H54 (cell line): ENCODE measurements around the gene TSHZ1.

Experiments used
- DNase-seq: peaks from one replicate; pipeline ENCODE4 v3.0.0; 2011; ENCODE audit warnings: low spot score, mixed read lengths; ENCODE audit not compliant: insufficient read length
- FAIRE-seq: peaks from 3 replicates; lab custom pipeline; 2011; peaks lifted over from hg19 to GRCh38; lab: Jason Lieb, UNC
- POLR2A ChIP-seq: IDR thresholded peaks from 2 replicates; pipeline ENCODE4 v1.6.1; 2011; ENCODE audit warnings: low read depth, mild to moderate bottlenecking, low read length

TSHZ1 gene

DNA sequence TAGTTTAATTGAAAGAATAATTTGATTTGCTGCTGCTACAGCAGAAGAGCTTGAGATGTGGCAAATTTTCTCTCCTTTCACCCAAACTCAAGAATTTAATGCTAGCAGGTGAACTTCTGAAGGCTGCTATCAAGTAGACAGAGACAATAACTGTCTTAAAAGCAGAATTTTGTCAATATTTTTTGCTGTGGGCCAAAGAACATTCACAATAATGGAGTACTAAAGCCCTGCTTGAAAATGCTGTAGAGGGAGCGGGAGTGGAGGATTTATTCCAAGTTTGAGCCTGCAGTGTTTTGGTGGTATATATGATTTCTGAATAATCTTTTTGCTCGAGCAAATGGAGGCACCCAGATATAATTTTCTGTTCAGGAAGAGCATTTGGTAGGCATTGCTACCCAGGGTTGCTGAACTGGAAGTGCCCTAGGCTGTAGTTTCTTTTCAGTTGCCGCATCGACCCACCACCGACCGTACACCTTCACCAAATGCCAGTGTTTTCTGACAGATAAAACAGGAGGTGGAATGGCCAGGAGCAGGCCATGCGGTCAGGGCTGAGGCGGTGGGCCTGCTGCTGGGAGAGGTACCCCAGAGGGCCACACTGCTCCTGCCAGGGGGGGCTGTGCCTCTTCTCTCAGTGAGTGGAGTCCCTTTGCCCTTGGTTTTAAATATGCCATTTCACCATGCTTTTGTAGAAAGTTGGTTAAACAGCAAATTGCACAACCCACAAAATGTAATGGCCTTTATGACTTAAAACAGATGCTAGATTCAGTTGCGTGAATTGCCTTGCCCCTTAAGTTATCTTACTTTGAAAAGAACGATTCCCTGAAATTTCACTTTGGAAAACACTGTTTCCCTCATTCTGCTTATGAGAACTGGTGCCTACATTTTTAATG is 36.4 kb downstream of the TSHZ1 start:
- DNase-seq (no peak), FAIRE-seq (no peak)

DNA sequence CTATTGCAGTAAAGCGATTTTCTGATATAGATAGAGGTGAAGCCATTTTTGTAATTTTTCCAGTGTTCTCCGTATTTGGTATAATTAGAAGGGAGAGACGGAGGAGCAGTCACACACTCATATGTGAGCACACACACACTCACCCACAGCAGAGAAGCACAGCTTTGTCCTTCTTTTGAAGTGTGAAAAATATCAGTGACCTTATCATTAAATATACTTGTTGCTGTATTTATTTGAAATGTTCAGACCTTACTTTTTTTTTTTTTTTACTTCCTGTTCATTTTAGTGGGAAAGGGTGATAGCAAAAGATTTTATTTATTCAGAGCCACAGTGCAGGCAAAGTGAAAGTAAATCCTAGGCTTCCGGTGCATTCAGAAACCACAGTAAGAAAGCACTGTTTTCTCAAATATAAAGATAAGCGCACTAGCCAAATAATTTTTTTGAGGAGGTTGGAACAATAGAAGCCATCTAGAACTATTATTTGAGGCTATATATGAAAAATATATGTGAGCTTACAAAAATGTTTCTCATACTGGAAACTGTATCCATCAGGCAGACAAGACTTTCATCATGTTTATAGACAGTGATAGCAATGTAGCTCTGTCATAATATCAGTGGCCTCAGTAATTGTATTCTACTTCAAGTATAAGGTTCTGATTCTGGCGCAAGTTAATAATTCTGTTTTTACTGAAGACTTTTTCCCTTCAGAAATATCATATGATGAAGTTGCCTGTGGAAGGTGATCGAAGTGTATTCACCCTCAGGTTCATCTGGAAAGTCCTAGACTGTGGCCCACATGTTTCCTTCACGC is 37.2 kb downstream of the TSHZ1 start:
- FAIRE-seq: no peak

More for the DNA sequence above, 36.4 kb downstream of the TSHZ1 start:
- no peak for TF ChIP-seq POLR2A

DNA sequence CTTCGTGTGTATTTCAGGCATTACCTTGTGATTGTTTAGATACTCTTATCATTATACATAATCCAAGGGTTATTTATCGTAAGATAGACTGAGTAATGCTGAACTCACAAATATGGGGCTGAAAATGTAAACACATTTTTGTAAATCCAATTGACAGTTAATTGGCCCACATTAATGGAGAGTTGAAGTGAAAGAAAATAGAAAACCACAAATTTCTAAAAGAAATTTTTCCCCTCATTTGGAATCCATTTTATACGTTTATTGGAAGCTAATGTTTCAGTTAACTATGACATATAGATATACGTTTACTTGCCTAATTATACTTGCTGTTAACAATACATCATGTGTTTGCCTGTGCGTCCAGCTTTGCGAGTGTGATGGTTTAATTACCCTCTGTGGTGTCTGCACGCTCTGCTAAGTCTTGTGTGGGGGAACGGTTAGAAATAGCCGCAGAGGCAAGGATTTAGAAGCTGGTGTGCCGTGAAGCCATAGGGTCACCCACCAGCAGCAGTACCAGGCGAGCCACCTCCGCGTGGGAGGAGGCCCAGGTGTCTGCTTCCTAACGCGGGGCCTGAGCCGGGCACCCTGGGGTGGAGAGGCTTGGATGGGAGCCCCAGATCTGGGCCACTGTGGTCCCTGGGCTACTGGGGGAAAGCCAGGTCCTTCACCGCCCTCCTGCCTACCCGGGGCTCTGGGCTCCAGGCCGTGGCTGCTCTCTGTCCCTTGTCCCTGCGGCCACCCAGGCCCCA is 38.0 kb downstream of the TSHZ1 start:
- no peak for DNase-seq
- TF ChIP-seq POLR2A: no peak
- FAIRE-seq: no peak

More for the DNA sequence above, 37.2 kb downstream of the TSHZ1 start:
- TF ChIP-seq POLR2A: no peak
- no peak for DNase-seq

DNA sequence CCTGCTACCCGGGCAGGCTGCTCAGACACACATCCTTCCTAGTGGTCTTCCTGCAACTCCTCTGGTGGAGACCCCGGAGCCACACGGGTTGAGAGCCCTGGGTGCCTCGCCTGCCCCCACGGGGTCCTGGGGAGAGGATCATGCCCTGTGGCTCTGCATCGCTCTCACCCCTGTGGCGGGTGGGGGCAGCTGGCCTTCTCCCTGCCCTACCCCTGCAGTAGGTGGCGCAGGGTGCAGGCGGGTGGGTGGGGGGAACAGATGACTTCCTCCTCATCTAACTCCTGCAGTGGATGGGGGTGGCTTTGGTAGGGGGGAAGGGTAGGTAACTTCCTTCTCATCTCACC is 38.5 kb downstream of the TSHZ1 start:
- no peak for FAIRE-seq
- DNase-seq: no peak
- no peak for TF ChIP-seq POLR2A

DNA sequence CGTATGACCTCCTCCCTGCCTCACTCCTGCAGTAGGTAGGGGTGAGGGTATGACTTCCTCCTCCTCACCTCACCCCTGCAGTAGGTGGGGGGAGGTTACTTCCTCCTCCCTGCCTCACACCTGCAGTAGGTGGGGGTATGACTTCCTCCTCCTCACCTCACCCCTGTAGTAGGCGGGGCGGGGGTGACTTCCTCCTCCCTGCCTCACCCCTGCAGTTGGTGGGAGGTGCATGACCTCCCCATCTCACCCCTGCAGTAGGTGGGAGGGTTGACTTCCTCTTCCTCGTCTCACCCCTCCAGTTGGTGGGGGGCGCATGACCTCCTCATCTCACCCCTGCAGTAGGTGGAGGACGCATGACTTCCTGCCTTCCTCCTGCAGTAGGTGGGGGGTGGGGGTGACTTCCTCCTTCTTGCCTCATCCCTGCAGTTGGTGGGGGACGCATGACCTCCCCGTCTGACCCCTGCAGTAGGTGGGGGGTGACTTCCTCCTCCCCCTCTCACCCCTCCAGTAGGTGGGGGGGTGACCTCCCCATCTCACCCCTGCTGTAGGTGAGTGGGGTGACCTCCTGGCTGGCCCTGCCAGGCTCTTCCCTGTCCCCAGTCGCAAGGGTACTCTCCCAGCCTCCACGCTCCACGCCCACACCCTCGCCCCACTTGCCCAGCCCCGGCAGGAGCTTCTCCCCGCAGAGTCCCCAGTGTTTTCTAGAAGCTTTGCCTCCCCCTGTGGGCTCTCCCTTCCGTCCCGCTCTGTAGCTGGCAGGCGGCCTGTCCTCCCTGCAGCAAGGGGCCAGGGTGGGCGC is 39.3 kb downstream of the TSHZ1 start:
- no peak for FAIRE-seq
- DNase-seq: no peak
- no peak for TF ChIP-seq POLR2A

DNA sequence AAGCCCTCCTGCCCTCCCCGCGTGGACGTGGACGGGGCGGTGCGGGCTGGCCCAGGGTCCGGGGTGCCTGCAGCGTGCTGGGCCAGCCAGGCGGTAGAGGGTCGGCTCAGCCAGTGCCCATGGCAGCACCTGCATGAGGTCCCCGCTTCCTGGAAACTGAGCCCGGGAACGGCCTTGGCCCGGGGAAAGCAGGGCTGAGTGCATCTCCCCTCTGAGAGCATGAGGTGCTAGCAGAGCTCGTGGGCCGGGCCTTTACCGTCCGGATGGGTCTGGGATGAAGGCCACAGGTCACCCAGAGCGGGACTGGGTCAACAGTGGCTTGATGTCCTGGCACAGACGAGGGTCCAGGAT is 39.8 kb downstream of the TSHZ1 start:
- FAIRE-seq (no peak), DNase-seq (no peak)
- TF ChIP-seq POLR2A: no peak

- FAIRE-seq: no peak
- TF ChIP-seq POLR2A: no peak
- no peak for DNase-seq
These were observed 40.9 kb downstream of the TSHZ1 start for GRCh38 chr18:75251466-75251865.

DNA sequence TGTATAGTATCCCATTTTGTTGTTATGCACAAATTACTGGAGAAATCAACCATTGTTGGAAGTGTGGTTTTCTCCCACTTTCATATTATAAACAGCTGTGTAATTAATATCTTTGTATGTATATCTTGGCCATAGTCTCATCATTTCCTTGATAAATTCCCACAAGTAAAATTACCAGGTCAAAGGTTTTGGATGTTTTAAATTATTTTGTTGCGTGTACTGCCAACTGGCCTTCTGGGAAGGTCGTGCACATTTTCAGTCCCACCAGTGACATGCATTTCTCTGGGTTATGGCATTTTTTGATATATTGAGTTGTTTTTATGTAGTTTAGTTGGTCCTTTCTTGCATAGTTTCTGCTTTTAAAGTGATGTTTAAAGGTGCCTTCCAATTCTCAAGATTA is 41.5 kb downstream of the TSHZ1 start:
- no peak for TF ChIP-seq POLR2A
- FAIRE-seq: no peak
- no peak for DNase-seq

GRCh38 chr18:75253043-75253442 is 42.4 kb downstream of the TSHZ1 start:
- no peak for DNase-seq
- TF ChIP-seq POLR2A: no peak
- FAIRE-seq: no peak

- no peak for TF ChIP-seq POLR2A
- DNase-seq: no peak
- FAIRE-seq: no peak
These were observed 43.2 kb downstream of the TSHZ1 start for GRCh38 chr18:75253784-75254183.

DNA sequence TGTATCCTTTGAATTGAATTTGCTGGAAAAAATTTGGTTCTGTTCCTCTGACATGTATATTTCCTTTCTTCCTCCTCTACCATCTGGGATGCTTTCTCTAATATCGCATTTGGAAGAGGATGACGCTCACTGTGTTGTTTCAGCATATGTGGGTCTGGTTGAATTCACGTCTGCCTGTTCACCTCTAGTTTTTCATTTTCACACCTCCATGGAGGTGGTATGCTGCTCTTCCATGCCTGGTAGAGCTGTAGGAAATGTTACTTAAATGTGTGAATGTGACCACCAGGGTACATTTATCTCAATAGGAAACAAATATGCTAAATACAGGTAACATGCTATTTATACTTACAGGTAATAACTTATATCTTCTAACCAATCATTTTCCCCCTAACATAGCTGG is 44.5 kb downstream of the TSHZ1 start:
- TF ChIP-seq POLR2A: no peak
- DNase-seq (no peak), FAIRE-seq (no peak)

GRCh38 chr18:75256376-75256775 is 45.8 kb downstream of the TSHZ1 start:
- FAIRE-seq: no peak
- DNase-seq: no peak
- TF ChIP-seq POLR2A: no peak

DNA sequence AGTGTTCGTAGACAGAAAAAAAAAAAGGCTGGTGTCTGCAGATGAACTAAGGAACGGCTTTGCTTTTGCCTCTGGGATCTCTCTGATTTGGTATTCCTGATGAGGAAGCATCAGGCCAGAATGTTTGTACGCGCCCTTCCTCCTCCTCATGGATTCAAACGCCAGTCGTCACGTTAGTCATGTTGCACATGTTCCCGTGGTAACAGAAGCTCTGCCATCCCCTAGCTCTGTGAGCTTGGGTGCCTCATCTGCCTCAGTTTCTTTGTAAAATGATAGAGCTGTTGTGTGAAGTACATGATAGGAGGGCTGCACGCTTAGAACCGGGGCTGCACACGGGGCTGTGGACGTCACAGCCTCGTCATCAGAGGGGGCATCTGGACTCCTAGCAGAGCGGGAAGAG is 47.0 kb downstream of the TSHZ1 start:
- FAIRE-seq: no peak
- TF ChIP-seq POLR2A: no peak
- no peak for DNase-seq
